GM18498 (cell line): ENCODE measurements around the gene NYAP2.

Source experiments
- ATAC-seq: cut with Tn5 transposase; IDR thresholded peaks from one replicate; pipeline ENCODE4 v1.9.1; 2021; ENCODE audit warnings: mild to moderate bottlenecking, moderate library complexity; ENCODE audit not compliant: unreplicated experiment

Gene NYAP2

GRCh38 chr2:225612636-225613035 is 213.1 kb downstream of the NYAP2 start:
- no peak for ATAC-seq

GRCh38 chr2:225614915-225615314 is 215.4 kb downstream of the NYAP2 start:
- ATAC-seq, result no peak

- ATAC-seq, result no peak
These were observed 216.0 kb downstream of the NYAP2 start for GRCh38 chr2:225615514-225615913.

- no peak for ATAC-seq
These were observed 216.9 kb downstream of the NYAP2 start for GRCh38 chr2:225616372-225616771.

GRCh38 chr2:225616848-225617247 is 217.3 kb downstream of the NYAP2 start:
- no peak for ATAC-seq

- ATAC-seq, result no peak
These were observed 220.7 kb downstream of the NYAP2 start for GRCh38 chr2:225620227-225620626.

GRCh38 chr2:225630824-225631533 is 231.5 kb downstream of the NYAP2 start:
- ATAC-seq, result no peak

GRCh38 chr2:225632351-225632750 is 232.8 kb downstream of the NYAP2 start:
- ATAC-seq, result no peak

- ATAC-seq, result no peak
These were observed 237.0 kb downstream of the NYAP2 start for GRCh38 chr2:225636558-225636957.

- no peak for ATAC-seq
These were observed 237.7 kb downstream of the NYAP2 start for GRCh38 chr2:225637259-225637658.

GRCh38 chr2:225640550-225640949 is 241.0 kb downstream of the NYAP2 start:
- ATAC-seq, result no peak

GRCh38 chr2:225649274-225649673 is 249.8 kb downstream of the NYAP2 start:
- ATAC-seq, result no peak

- ATAC-seq, result no peak
These were observed 250.5 kb downstream of the NYAP2 start for GRCh38 chr2:225650041-225650440.

GRCh38 chr2:225660262-225661131 is 261.0 kb downstream of the NYAP2 start:
- peak; percentile 79 for ATAC-seq

GRCh38 chr2:225662101-225662500 is 262.6 kb downstream of the NYAP2 start:
- no peak for ATAC-seq

GRCh38 chr2:225667445-225667844 is 267.9 kb downstream of the NYAP2 start:
- ATAC-seq, result no peak

GRCh38 chr2:225668606-225669266 is 269.2 kb downstream of the NYAP2 start:
- ATAC-seq, result peak; percentile 95

- ATAC-seq, result no peak
These were observed 270.8 kb downstream of the NYAP2 start for GRCh38 chr2:225670111-225670974.

- no peak for ATAC-seq
These were observed 279.3 kb downstream of the NYAP2 start for GRCh38 chr2:225678792-225679191.

GRCh38 chr2:225683258-225683657 is 283.7 kb downstream of the NYAP2 start:
- ATAC-seq, result no peak

- ATAC-seq, result no peak
These were observed 290.6 kb downstream of the NYAP2 start for GRCh38 chr2:225690153-225690552.
